AG04450 (cell line): ENCODE data around the gene JAK1. TPM values are rescaled to one million over a fixed set of nuclear protein-coding genes. Genes with fewer than 3 reads are reported as not detected.
A peak's percentile ranks its signal among the peaks of the same experiment; 100 is the strongest.

Experiments
- CTCF ChIA-PET: fragments of 300-600, 350-600 bp; formaldehyde crosslinking; extraction: SDS; loops from one replicate; lab custom pipeline; 2022; ENCODE audit warnings: antibody characterized with exemption, inconsistent platforms; lab: Charles Lee
- POLR2A ChIA-PET: fragments of 350-600 bp; formaldehyde crosslinking; extraction: SDS; loops from one replicate; lab custom pipeline; 2021; ENCODE audit warnings: antibody characterized with exemption, inconsistent platforms; lab: Yijun Ruan, JAX
- DNase-seq: peaks from one replicate; pipeline ENCODE4 v3.0.0-alpha.2; 2011; ENCODE audit warnings: low read depth, low spot score
- H3K27ac ChIP-seq: one replicate; pipeline ENCODE4 v1.5.1; 2012; ENCODE audit warnings: low read depth, low read length, control low read depth
- H3K27me3 ChIP-seq: one replicate; pipeline ENCODE4 v1.6.0; 2012; ENCODE audit warnings: low read length; ENCODE audit not compliant: control insufficient read depth, insufficient read depth
- H3K4me3 ChIP-seq: 2 replicates; pipeline ENCODE4 v1.5.1; 2011; ENCODE audit warnings: mild to moderate bottlenecking, low read depth, low read length, control low read depth
- H3K9me3 ChIP-seq: 2 replicates; pipeline ENCODE4 v1.5.1; 2012; ENCODE audit warnings: low read length; ENCODE audit not compliant: control insufficient read depth, insufficient read depth
- polyA plus RNA-seq: library from polyadenylated mRNA; depleted of rRNA; stranded (reverse); fragments of >200 nt; gene quantifications from 2 replicates; pipeline ENCODE4 v1.2.3, GENCODE V29; 2011
- TF ChIP-seq, protein P1 (sequence below): IDR thresholded peaks from 2 replicates; pipeline ENCODE4 v1.5.1; 2011; ENCODE audit warnings: low read depth, low read length, control low read depth, inconsistent platforms

JAK1 gene
- polyA plus RNA-seq, 1 experiment, result 141 TPM

DNA sequence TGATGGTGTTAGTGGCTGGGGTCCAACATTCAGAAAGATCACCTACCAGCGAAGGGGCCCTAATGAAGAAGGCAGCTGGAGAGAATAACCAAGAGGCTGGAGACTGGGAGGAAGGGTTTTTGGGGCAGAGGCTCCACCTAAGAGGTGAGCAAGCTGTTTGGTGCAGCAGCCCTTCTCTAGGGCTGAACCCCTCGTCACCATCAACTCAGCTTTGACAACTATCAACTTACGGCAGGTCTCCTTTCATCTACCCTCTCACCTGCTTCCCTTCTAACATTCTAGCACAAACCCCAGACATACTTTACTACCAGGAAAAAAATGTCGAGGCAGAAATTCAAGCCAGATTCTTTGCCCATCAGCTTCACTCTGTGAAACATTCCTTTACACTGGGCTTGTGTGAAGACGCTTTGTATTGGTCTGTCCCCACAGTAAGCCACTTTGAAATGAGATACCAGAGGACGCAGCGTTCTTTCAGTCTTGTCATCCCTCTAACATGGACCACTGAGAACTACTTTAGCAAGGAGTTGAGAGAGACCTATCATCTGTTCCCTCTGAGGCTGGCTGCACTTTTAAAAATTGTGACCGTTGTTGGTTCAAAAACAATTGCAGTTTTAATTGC, 136.8 kb downstream of the JAK1 start:
- Histone ChIP-seq H3K27ac (no peak overlapping the region), H3K27me3 (no peaks in the 10 kb centered on the region), H3K4me3 (no peak overlapping the region), H3K9me3 (no peaks in the 10 kb centered on the region)
- ChIA-PET CTCF (interaction anchor here (1.0 to 1.6 kb wide), 2 partner anchors 153 to 560 kb away, joined by 3 to 6 read pairs; no protein-coding TSS in a partner anchor), POLR2A (no interaction called here)
- TF ChIP-seq, protein P1, sequence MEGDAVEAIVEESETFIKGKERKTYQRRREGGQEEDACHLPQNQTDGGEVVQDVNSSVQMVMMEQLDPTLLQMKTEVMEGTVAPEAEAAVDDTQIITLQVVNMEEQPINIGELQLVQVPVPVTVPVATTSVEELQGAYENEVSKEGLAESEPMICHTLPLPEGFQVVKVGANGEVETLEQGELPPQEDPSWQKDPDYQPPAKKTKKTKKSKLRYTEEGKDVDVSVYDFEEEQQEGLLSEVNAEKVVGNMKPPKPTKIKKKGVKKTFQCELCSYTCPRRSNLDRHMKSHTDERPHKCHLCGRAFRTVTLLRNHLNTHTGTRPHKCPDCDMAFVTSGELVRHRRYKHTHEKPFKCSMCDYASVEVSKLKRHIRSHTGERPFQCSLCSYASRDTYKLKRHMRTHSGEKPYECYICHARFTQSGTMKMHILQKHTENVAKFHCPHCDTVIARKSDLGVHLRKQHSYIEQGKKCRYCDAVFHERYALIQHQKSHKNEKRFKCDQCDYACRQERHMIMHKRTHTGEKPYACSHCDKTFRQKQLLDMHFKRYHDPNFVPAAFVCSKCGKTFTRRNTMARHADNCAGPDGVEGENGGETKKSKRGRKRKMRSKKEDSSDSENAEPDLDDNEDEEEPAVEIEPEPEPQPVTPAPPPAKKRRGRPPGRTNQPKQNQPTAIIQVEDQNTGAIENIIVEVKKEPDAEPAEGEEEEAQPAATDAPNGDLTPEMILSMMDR, result no peak
- no peak for DNase-seq

DNA sequence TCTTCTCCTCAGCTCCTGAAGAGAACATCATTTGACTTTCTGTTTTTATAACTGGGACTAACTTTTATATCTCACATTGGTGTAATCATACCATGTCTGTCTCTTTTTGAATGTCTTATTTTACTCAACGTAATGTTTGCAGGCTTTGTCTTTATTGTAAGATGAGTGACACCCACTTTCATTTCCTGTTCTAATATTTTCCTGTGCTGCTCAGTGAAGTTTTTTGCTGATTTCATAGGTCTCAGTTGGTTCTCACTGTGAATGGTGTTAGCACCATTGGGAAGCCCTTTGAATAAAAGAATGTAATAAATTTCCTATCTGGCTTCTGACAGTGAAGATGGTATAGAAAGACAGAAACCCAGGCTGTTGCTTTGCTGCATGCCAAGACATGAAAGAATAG, 137.5 kb downstream of the JAK1 start:
- H3K27ac ChIP-seq, result no peak overlapping the region
- POLR2A ChIA-PET, result no interaction called here
- DNase-seq, result no peak
- TF ChIP-seq, protein P1, result no peak
- no peak overlapping the region for H3K4me3 ChIP-seq
- CTCF ChIA-PET, result interaction anchor here (2.3 kb wide), 1 partner anchor 561 kb away, joined by 13 read pairs; no protein-coding TSS in a partner anchor
- no peaks in the 10 kb centered on the region for H3K9me3 ChIP-seq
- no peaks in the 10 kb centered on the region for H3K27me3 ChIP-seq

DNA sequence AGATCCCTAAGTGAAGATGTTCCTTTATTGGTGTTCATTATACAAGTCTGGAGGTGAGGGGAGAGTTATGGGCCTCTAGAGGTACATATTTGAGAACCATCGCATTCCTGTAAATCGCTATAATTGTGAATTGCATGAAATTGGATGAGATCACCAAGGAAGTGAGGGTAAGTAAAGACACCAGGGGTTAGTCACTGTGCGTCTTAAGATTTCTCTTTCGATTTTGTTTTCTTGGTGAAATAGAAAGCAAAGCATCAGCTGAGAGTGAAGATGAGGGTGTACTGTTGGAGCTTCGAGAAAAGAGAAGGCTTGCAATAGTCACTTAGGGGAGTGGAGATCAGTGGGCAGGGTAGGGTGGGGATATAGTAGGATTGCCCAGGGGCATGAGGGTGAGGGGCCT, 139.4 kb downstream of the JAK1 start:
- ChIA-PET CTCF (interaction anchor here (0.6 to 2.3 kb wide), 3 partner anchors 151 to 559 kb away, joined by 3 to 13 read pairs (median 4); no protein-coding TSS in a partner anchor), POLR2A (no interaction called here)
- Histone ChIP-seq H3K9me3 (no peaks in the 10 kb centered on the region), H3K27me3 (no peaks in the 10 kb centered on the region), H3K27ac (no peak overlapping the region), H3K4me3 (no peak overlapping the region)
- TF ChIP-seq, protein P1, result no peak
- DNase-seq, result no peak

DNA sequence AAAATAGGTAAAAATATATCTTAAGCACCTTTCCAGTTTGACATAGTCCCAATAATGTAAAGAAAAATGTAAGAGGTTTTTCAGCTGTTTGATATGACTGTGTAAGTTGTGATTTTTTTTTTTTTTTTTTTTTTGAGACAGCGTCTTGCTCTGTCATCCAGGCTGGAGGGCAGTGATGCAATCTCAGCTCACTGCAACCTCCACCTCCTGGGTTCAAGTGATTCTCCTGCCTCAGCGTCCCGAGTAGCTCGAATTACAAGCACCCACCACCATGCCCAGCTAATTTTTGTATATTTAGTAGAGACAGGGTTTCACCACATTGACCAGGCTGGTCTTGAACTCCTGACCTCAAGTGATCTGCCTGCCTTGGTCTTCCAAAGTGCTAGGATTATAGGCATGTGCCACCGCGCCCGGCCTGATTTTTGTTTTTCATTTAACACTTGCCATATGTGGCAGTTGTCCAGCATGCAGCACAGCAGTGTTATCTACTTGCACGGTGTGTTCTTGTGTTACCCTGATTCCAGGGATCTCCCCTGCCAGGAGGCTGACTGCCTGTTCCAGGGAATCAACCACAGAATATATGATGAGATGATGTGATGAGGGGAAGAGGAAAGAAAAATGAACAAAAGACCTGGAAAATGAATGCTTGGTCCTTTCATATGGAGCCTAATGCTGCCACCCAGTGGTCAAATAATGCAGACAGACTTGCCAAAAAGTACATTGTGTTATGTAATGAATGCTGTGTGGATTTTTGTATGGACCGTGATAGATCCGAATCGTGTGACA, 142.5 kb downstream of the JAK1 start:
- ChIA-PET CTCF (interaction anchor here (0.6 to 4.2 kb wide), 34 partner anchors 9 to 663 kb away, joined by 3 to 80 read pairs (median 4); no protein-coding TSS in a partner anchor), POLR2A (interaction anchor here (0.6 to 0.8 kb wide), 2 partner anchors 142 to 160 kb away, joined by 3 to 5 read pairs; no protein-coding TSS in a partner anchor)
- TF ChIP-seq, protein P1, result peak; percentile 79
- no peaks in the 10 kb centered on the region for H3K9me3 ChIP-seq
- no peak overlapping the region for H3K27ac ChIP-seq
- no peaks in the 10 kb centered on the region for H3K27me3 ChIP-seq
- no peak overlapping the region for H3K4me3 ChIP-seq
- peak; percentile 55 for DNase-seq
